Measurements from ENCODE around the gene AANAT. TPM values are rescaled to one million over a fixed set of nuclear protein-coding genes. Genes with fewer than 3 reads are reported as not detected.
A peak's percentile ranks its signal among the peaks of the same experiment; 100 is the strongest.

AANAT gene
- total RNA-seq, 2 experiments from 2014 or later = 0.16 TPM; not detected in 1

- Mint-ChIP-seq H3K4me3 (no peak overlapping the region), H3K36me3 (ENCODE audit: low read depth) (peaks cover 6% of the 10 kb centered on the region), H3K27me3 (no peaks in the 10 kb centered on the region), H3K4me1 (no peaks in the 10 kb centered on the region), H3K9me3 (ENCODE audit: low read depth) (no peaks in the 10 kb centered on the region), H3K27ac (no peak overlapping the region)
- no peak for DNase-seq
- ATAC-seq = no peak
- POLR2A ChIA-PET = no interaction called here
- CTCF ChIA-PET = interaction anchor here (1.6 kb wide), 1 partner anchor 32 kb away, joined by 7 read pairs; no protein-coding TSS in a partner anchor
- intact Hi-C loops (cut with DNase I, micrococcal nuclease) = no loop called here
These were observed 4.3 kb downstream of the AANAT start for GRCh38 chr17:76471498-76472257.

GRCh38 chr17:76472258-76472645 lies 4.8 kb downstream of the AANAT start:
- Mint-ChIP-seq H3K4me1 (no peaks in the 10 kb centered on the region), H3K27me3 (no peaks in the 10 kb centered on the region), H3K9me3 (ENCODE audit: low read depth) (no peaks in the 10 kb centered on the region), H3K27ac (no peak overlapping the region), H3K4me3 (no peak overlapping the region), H3K36me3 (ENCODE audit: low read depth) (peaks cover 6% of the 10 kb centered on the region)
- no peak for ATAC-seq
- intact Hi-C loops (cut with DNase I, micrococcal nuclease) = no loop called here
- no peak for DNase-seq
- ChIA-PET POLR2A (no interaction called here), CTCF (interaction anchor here (1.6 kb wide), 1 partner anchor 31 kb away, joined by 7 read pairs; no protein-coding TSS in a partner anchor)

- POLR2A ChIA-PET = no interaction called here
- H3K9me3 Mint-ChIP-seq (ENCODE audit: low read depth) = no peaks in the 10 kb centered on the region
- no peaks in the 10 kb centered on the region for H3K27me3 Mint-ChIP-seq
- CTCF ChIA-PET = interaction anchor here (1.6 kb wide), 1 partner anchor 31 kb away, joined by 7 read pairs; no protein-coding TSS in a partner anchor
- H3K27ac Mint-ChIP-seq = no peak overlapping the region
- DNase-seq (no peak), ATAC-seq (no peak)
- no peak overlapping the region for H3K4me3 Mint-ChIP-seq
- peaks cover 6% of the 10 kb centered on the region for H3K36me3 Mint-ChIP-seq (ENCODE audit: low read depth)
- H3K4me1 Mint-ChIP-seq = no peaks in the 10 kb centered on the region
- intact Hi-C loops (cut with DNase I, micrococcal nuclease) = no loop called here
These were observed 5.3 kb downstream of the AANAT start for GRCh38 chr17:76472726-76473125.

- intact Hi-C loops (cut with DNase I, micrococcal nuclease) = no loop called here
- POLR2A ChIA-PET = no interaction called here
- Mint-ChIP-seq H3K4me3 (no peak overlapping the region), H3K36me3 (ENCODE audit: low read depth) (peaks cover 12% of the 10 kb centered on the region), H3K9me3 (ENCODE audit: low read depth) (no peaks in the 10 kb centered on the region), H3K4me1 (no peaks in the 10 kb centered on the region), H3K27me3 (no peaks in the 10 kb centered on the region), H3K27ac (no peak overlapping the region)
- ATAC-seq (no peak), DNase-seq (peak; percentile 42)
- CTCF ChIA-PET = no interaction called here
These were observed 6.2 kb downstream of the AANAT start for GRCh38 chr17:76473541-76473985.

- no peaks in the 10 kb centered on the region for H3K27me3 Mint-ChIP-seq
- no peak overlapping the region for H3K4me3 Mint-ChIP-seq
- H3K9me3 Mint-ChIP-seq (ENCODE audit: low read depth) = no peaks in the 10 kb centered on the region
- H3K36me3 Mint-ChIP-seq (ENCODE audit: low read depth) = peaks cover 12% of the 10 kb centered on the region
- ATAC-seq = no peak
- no peak overlapping the region for H3K27ac Mint-ChIP-seq
- POLR2A ChIA-PET = no interaction called here
- intact Hi-C loops (cut with DNase I, micrococcal nuclease) = no loop called here
- no peaks in the 10 kb centered on the region for H3K4me1 Mint-ChIP-seq
- CTCF ChIA-PET = interaction anchor here (0.7 kb wide), 1 partner anchor 28 kb away, joined by 4 read pairs; no protein-coding TSS in a partner anchor
- no peak for DNase-seq
These were observed 6.8 kb downstream of the AANAT start for GRCh38 chr17:76474238-76474637.

- Mint-ChIP-seq H3K4me3 (no peak overlapping the region), H3K36me3 (ENCODE audit: low read depth) (peaks cover 12% of the 10 kb centered on the region), H3K4me1 (no peaks in the 10 kb centered on the region), H3K27ac (no peak overlapping the region), H3K27me3 (no peaks in the 10 kb centered on the region), H3K9me3 (ENCODE audit: low read depth) (no peaks in the 10 kb centered on the region)
- DNase-seq (no peak), ATAC-seq (no peak)
- ChIA-PET CTCF (interaction anchor here (0.7 to 1.2 kb wide), 3 partner anchors 18 to 207 kb away, joined by 3 to 4 read pairs (median 3); no protein-coding TSS in a partner anchor), POLR2A (no interaction called here)
- intact Hi-C loops (cut with DNase I, micrococcal nuclease) = no loop called here
These were observed 7.5 kb downstream of the AANAT start for GRCh38 chr17:76474894-76475293.

- Mint-ChIP-seq H3K4me1 (no peaks in the 10 kb centered on the region), H3K4me3 (no peak overlapping the region)
- CTCF ChIA-PET = interaction anchor here (0.9 to 1.2 kb wide), 2 partner anchors 17 to 206 kb away, joined by 3 read pairs; no protein-coding TSS in a partner anchor
These were observed 7.9 kb downstream of the AANAT start for GRCh38 chr17:76475302-76475701.

GRCh38 chr17:76476736-76477135 lies 9.3 kb downstream of the AANAT start:
- no peak overlapping the region for H3K27ac Mint-ChIP-seq
- no peaks in the 10 kb centered on the region for H3K4me1 Mint-ChIP-seq
- H3K9me3 Mint-ChIP-seq (ENCODE audit: low read depth) = no peaks in the 10 kb centered on the region
- ChIA-PET POLR2A (interaction anchor here (0.6 kb wide), 1 partner anchor 22 kb away, joined by 8 read pairs; no protein-coding TSS in a partner anchor), CTCF (interaction anchor here (0.5 kb wide), 1 partner anchor 460 kb away, joined by 3 read pairs; no protein-coding TSS in a partner anchor)
- peaks cover 9% of the 10 kb centered on the region for H3K36me3 Mint-ChIP-seq (ENCODE audit: low read depth)
- no peak for DNase-seq
- H3K27me3 Mint-ChIP-seq = no peaks in the 10 kb centered on the region
- no peak overlapping the region for H3K4me3 Mint-ChIP-seq
- intact Hi-C loops (cut with DNase I, micrococcal nuclease) = no loop called here
- no peak for ATAC-seq

More at GRCh38 chr17:76475302-76475701, 7.9 kb downstream of the AANAT start:
- H3K9me3 Mint-ChIP-seq (ENCODE audit: low read depth) = no peaks in the 10 kb centered on the region
- POLR2A ChIA-PET = no interaction called here
- peaks cover 12% of the 10 kb centered on the region for H3K36me3 Mint-ChIP-seq (ENCODE audit: low read depth)
- no peak for ATAC-seq
- no peak overlapping the region for H3K27ac Mint-ChIP-seq
- no peaks in the 10 kb centered on the region for H3K27me3 Mint-ChIP-seq
- no peak for DNase-seq
- intact Hi-C loops (cut with DNase I, micrococcal nuclease) = no loop called here

- no peak overlapping the region for H3K27ac Mint-ChIP-seq
- H3K36me3 Mint-ChIP-seq (ENCODE audit: low read depth) = peaks cover 9% of the 10 kb centered on the region
- no peak for DNase-seq
- no peak overlapping the region for H3K4me3 Mint-ChIP-seq
- intact Hi-C loops (cut with DNase I, micrococcal nuclease) = no loop called here
- POLR2A ChIA-PET = no interaction called here
- H3K4me1 Mint-ChIP-seq = no peaks in the 10 kb centered on the region
- no peak for ATAC-seq
- no peaks in the 10 kb centered on the region for H3K9me3 Mint-ChIP-seq (ENCODE audit: low read depth)
- CTCF ChIA-PET = no interaction called here
- no peaks in the 10 kb centered on the region for H3K27me3 Mint-ChIP-seq
These were observed 10.2 kb downstream of the AANAT start for GRCh38 chr17:76477576-76477975.

GRCh38 chr17:76478097-76478496 lies 10.7 kb downstream of the AANAT start:
- Mint-ChIP-seq H3K27me3 (no peaks in the 10 kb centered on the region), H3K4me1 (no peaks in the 10 kb centered on the region), H3K36me3 (ENCODE audit: low read depth) (peaks cover 9% of the 10 kb centered on the region), H3K27ac (no peak overlapping the region), H3K4me3 (no peak overlapping the region), H3K9me3 (ENCODE audit: low read depth) (no peaks in the 10 kb centered on the region)
- no peak for ATAC-seq
- DNase-seq = no peak
- intact Hi-C loops (cut with DNase I, micrococcal nuclease) = no loop called here
- CTCF ChIA-PET = no interaction called here
- POLR2A ChIA-PET = no interaction called here

GRCh38 chr17:76478730-76479514 lies 11.5 kb downstream of the AANAT start:
- intact Hi-C loops (cut with DNase I, micrococcal nuclease) = no loop called here
- ChIA-PET POLR2A (interaction anchor here (0.6 kb wide), 1 partner anchor 50 kb away, joined by 3 read pairs; no protein-coding TSS in a partner anchor), CTCF (interaction anchor here (0.5 kb wide), 1 partner anchor 476 kb away, joined by 3 read pairs; no protein-coding TSS in a partner anchor)
- Mint-ChIP-seq H3K9me3 (ENCODE audit: low read depth) (no peaks in the 10 kb centered on the region), H3K4me3 (no peak overlapping the region), H3K4me1 (no peaks in the 10 kb centered on the region), H3K27me3 (no peaks in the 10 kb centered on the region), H3K36me3 (ENCODE audit: low read depth) (peaks cover 9% of the 10 kb centered on the region), H3K27ac (no peak overlapping the region)
- DNase-seq (no peak), ATAC-seq (no peak)
